Activated CD8-positive, alpha-beta T cell treated with anti-CD3 and anti-CD28 coated beads, Interleukin-2, amount 10 ng/mL, durations not matched to agents 7 days and 5 days (primary cell): ENCODE results near the gene IFT74. TPM values are rescaled to one million over a fixed set of nuclear protein-coding genes. Genes with fewer than 3 reads are reported as not detected.

Experiments used
- ATAC-seq: fragments of 150-1000 bp; cut with Tn5 transposase; one replicate; pipeline ENCODE4 v1.10.0; 2021; ENCODE audit warnings: moderate library complexity
- CTCF ChIA-PET: fragments of 350-600 bp; sonication (Branson Sonifier 250); formaldehyde crosslinking; loops from one replicate; lab custom pipeline; 2021; ENCODE audit warnings: antibody characterized with exemption; lab: Charles Lee
- POLR2A ChIA-PET: fragments of 350-600 bp; sonication (Branson Sonifier 250); formaldehyde crosslinking; loops from one replicate; lab custom pipeline; 2021; ENCODE audit warnings: antibody characterized with exemption; lab: Charles Lee
- DNase-seq: peaks from one replicate; pipeline ENCODE4 v3.0.0-alpha.2; 2020
- H3K27ac Mint-ChIP-seq: one replicate; pipeline ENCODE4 v1.8.0; 2021; ENCODE audit warnings: mild to moderate bottlenecking, mixed read lengths
- H3K27me3 Mint-ChIP-seq: one replicate; pipeline ENCODE4 v1.8.0; 2021; ENCODE audit warnings: low read depth, mixed read lengths
- H3K36me3 Mint-ChIP-seq: one replicate; pipeline ENCODE4 v1.8.0; 2021; ENCODE audit warnings: low read depth, mixed read lengths
- H3K4me1 Mint-ChIP-seq: one replicate; pipeline ENCODE4 v1.8.0; 2021; ENCODE audit warnings: low read depth, mixed read lengths
- H3K4me3 Mint-ChIP-seq: one replicate; pipeline ENCODE4 v1.8.0; 2021; ENCODE audit warnings: mild to moderate bottlenecking, mixed read lengths
- H3K9me3 Mint-ChIP-seq: one replicate; pipeline ENCODE4 v1.8.0; 2022; ENCODE audit warnings: mixed read lengths; ENCODE audit not compliant: insufficient read depth
- total RNA-seq, 2 experiments: library from RNA; stranded (reverse); gene quantifications; one replicate each; pipeline ENCODE4 v1.2.3, GENCODE V29; 2021

Gene IFT74
- total RNA-seq, 2 experiments from 2014 or later: 5.7 to 6.5 TPM

DNA sequence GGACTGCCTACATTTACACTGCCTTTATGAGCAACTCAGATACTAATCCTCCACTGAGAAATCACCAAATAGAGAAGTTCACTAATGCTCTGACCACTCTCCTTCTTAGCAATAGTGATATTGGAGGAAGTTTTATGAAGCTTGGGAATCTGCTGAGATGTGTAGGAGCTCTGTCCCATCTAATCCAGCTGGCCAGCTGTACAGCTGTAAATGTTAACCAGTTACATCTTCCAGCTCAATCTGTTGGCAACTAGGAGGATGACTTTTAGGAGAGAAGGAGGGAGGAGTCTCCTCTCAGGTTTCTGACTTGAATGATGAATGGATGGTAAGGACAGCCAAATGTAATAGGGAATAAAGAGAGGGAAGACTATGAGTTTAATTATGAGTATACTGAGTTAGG, 85.5 kb downstream of the IFT74 start:
- Mint-ChIP-seq H3K4me1 (no peaks in the 10 kb centered on the region), H3K27ac (no peak overlapping the region), H3K9me3 (no peaks in the 10 kb centered on the region), H3K4me3 (no peak overlapping the region), H3K36me3 (no peaks in the 10 kb centered on the region), H3K27me3 (no peaks in the 10 kb centered on the region)
- CTCF ChIA-PET: no interaction called here
- ATAC-seq: no peak
- POLR2A ChIA-PET: no interaction called here
- no peak for DNase-seq

DNA sequence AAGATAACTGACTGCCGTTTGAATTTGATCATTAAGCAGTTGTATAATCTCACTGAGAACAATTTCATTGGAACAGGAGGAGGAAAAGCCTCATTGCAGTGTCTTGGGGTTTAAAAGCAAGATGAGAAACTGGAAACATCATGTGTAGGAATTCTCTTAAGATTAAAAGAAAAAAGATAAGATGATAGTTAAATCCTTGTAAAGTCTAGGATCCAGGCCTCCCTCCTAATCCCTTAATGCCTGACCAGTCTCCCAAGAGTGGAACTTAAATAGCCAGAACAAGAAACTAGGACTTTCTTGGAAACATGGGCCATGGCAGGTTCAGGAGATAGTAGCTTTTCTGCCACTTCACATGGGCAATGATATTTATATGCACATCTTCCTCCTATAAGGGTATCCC, 86.3 kb downstream of the IFT74 start:
- Mint-ChIP-seq H3K4me3 (no peak overlapping the region), H3K36me3 (no peaks in the 10 kb centered on the region), H3K27me3 (no peaks in the 10 kb centered on the region), H3K9me3 (no peaks in the 10 kb centered on the region), H3K4me1 (no peaks in the 10 kb centered on the region), H3K27ac (no peak overlapping the region)
- ChIA-PET CTCF (no interaction called here), POLR2A (no interaction called here)
- DNase-seq (no peak), ATAC-seq (no peak)

- POLR2A ChIA-PET: no interaction called here
- ATAC-seq: no peak
- Mint-ChIP-seq H3K4me1 (no peaks in the 10 kb centered on the region), H3K27me3 (no peaks in the 10 kb centered on the region), H3K36me3 (no peaks in the 10 kb centered on the region), H3K4me3 (no peak overlapping the region), H3K9me3 (no peaks in the 10 kb centered on the region), H3K27ac (no peak overlapping the region)
- DNase-seq: no peak
- CTCF ChIA-PET: no interaction called here
Measured at GRCh38 chr9:27043176-27043575, 87.0 kb downstream of the IFT74 start.

GRCh38 chr9:27047136-27047535, 90.9 kb downstream of the IFT74 start:
- Mint-ChIP-seq H3K27me3 (no peaks in the 10 kb centered on the region), H3K27ac (no peak overlapping the region), H3K9me3 (no peaks in the 10 kb centered on the region), H3K36me3 (no peaks in the 10 kb centered on the region), H3K4me1 (no peaks in the 10 kb centered on the region), H3K4me3 (no peak overlapping the region)
- ATAC-seq (no peak), DNase-seq (no peak)
- POLR2A ChIA-PET: no interaction called here
- CTCF ChIA-PET: no interaction called here

GRCh38 chr9:27053369-27054022, 97.3 kb downstream of the IFT74 start:
- no peaks in the 10 kb centered on the region for H3K36me3 Mint-ChIP-seq
- H3K27ac Mint-ChIP-seq: no peak overlapping the region
- ChIA-PET CTCF (no interaction called here), POLR2A (no interaction called here)
- no peak overlapping the region for H3K4me3 Mint-ChIP-seq
- no peaks in the 10 kb centered on the region for H3K4me1 Mint-ChIP-seq
- ATAC-seq (no peak), DNase-seq (no peak)
- H3K27me3 Mint-ChIP-seq: no peaks in the 10 kb centered on the region
- no peaks in the 10 kb centered on the region for H3K9me3 Mint-ChIP-seq

- H3K4me1 Mint-ChIP-seq: no peaks in the 10 kb centered on the region
- DNase-seq (no peak), ATAC-seq (no peak)
- ChIA-PET CTCF (no interaction called here), POLR2A (no interaction called here)
- no peak overlapping the region for H3K27ac Mint-ChIP-seq
- no peak overlapping the region for H3K4me3 Mint-ChIP-seq
- H3K9me3 Mint-ChIP-seq: no peaks in the 10 kb centered on the region
- no peaks in the 10 kb centered on the region for H3K27me3 Mint-ChIP-seq
- no peaks in the 10 kb centered on the region for H3K36me3 Mint-ChIP-seq
Measured at GRCh38 chr9:27054125-27054524, 97.9 kb downstream of the IFT74 start.

DNA sequence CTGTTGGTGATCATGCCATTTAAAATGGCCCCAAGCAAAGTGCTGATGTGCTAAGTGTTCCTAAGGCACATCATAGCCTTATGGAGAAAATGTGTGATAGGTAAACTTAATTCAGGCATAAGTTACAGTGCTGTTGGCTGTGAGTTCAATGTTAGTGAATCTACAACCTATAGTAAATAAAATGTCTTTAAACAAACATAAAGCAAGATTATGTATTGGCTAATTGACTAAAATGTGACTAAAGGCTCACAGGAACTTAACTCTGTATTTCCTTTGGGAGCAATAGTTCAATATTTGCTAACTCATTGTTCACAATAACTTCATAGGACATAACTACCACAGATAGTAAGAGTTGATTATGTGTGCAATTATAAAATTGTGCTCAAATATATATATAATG, 98.6 kb downstream of the IFT74 start:
- POLR2A ChIA-PET: no interaction called here
- CTCF ChIA-PET: no interaction called here

GRCh38 chr9:27059412-27059811, 103.2 kb downstream of the IFT74 start:
- POLR2A ChIA-PET: no interaction called here
- H3K27me3 Mint-ChIP-seq: no peaks in the 10 kb centered on the region
- DNase-seq (no peak), ATAC-seq (no peak)
- H3K4me1 Mint-ChIP-seq: no peaks in the 10 kb centered on the region
- H3K36me3 Mint-ChIP-seq: no peaks in the 10 kb centered on the region
- no peaks in the 10 kb centered on the region for H3K9me3 Mint-ChIP-seq
- no peak overlapping the region for H3K27ac Mint-ChIP-seq
- CTCF ChIA-PET: no interaction called here
- H3K4me3 Mint-ChIP-seq: no peak overlapping the region

More for the DNA sequence above, 98.6 kb downstream of the IFT74 start:
- DNase-seq (no peak), ATAC-seq (no peak)
- Mint-ChIP-seq H3K36me3 (no peaks in the 10 kb centered on the region), H3K9me3 (no peaks in the 10 kb centered on the region), H3K27ac (no peak overlapping the region), H3K4me3 (no peak overlapping the region), H3K4me1 (no peaks in the 10 kb centered on the region), H3K27me3 (no peaks in the 10 kb centered on the region)

- POLR2A ChIA-PET: no interaction called here
- H3K4me3 Mint-ChIP-seq: no peak overlapping the region
- CTCF ChIA-PET: interaction anchor here (1.2 kb wide), 1 partner anchor 28 kb away, joined by 3 read pairs; no protein-coding TSS in a partner anchor
- no peaks in the 10 kb centered on the region for H3K4me1 Mint-ChIP-seq
- H3K27ac Mint-ChIP-seq: no peak overlapping the region
- ATAC-seq (no peak), DNase-seq (no peak)
- H3K27me3 Mint-ChIP-seq: no peaks in the 10 kb centered on the region
- H3K36me3 Mint-ChIP-seq: no peaks in the 10 kb centered on the region
- H3K9me3 Mint-ChIP-seq: no peaks in the 10 kb centered on the region
Measured at GRCh38 chr9:27059907-27060306, 103.7 kb downstream of the IFT74 start.

- ATAC-seq (no peak), DNase-seq (no peak)
- POLR2A ChIA-PET: no interaction called here
- no peaks in the 10 kb centered on the region for H3K4me1 Mint-ChIP-seq
- H3K4me3 Mint-ChIP-seq: no peak overlapping the region
- H3K27ac Mint-ChIP-seq: no peak overlapping the region
- no peaks in the 10 kb centered on the region for H3K36me3 Mint-ChIP-seq
- H3K27me3 Mint-ChIP-seq: no peaks in the 10 kb centered on the region
- CTCF ChIA-PET: no interaction called here
- no peaks in the 10 kb centered on the region for H3K9me3 Mint-ChIP-seq
Measured at GRCh38 chr9:27065288-27065687, 109.1 kb downstream of the IFT74 start.

GRCh38 chr9:27073841-27074728, 117.9 kb downstream of the IFT74 start:
- no peaks in the 10 kb centered on the region for H3K36me3 Mint-ChIP-seq
- H3K27ac Mint-ChIP-seq: no peak overlapping the region
- no peak overlapping the region for H3K4me3 Mint-ChIP-seq
- ChIA-PET CTCF (no interaction called here), POLR2A (no interaction called here)
- DNase-seq: no peak
- no peaks in the 10 kb centered on the region for H3K9me3 Mint-ChIP-seq
- no peaks in the 10 kb centered on the region for H3K4me1 Mint-ChIP-seq
- no peak for ATAC-seq
- H3K27me3 Mint-ChIP-seq: no peaks in the 10 kb centered on the region

DNA sequence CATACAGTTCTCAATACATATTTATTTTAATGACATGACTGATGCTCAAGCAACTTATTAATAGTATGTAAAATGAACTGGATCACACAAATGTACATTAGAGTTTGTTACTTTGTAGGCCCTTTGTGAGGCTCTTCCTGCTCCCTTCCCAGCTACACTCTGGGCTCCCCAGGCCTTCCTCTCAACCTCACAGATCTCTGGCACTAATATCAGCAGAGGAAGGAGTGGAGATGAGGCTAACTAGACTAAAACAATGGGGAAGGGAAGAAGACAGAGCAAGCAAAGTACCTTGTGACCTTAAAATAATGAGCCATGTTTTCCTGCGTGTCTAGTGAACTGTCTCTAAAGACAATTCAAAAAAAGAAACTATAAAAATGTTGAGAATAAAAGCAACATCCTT, 122.5 kb downstream of the IFT74 start:
- Mint-ChIP-seq H3K27ac (no peak overlapping the region), H3K9me3 (no peaks in the 10 kb centered on the region), H3K36me3 (no peaks in the 10 kb centered on the region), H3K4me1 (no peaks in the 10 kb centered on the region), H3K4me3 (no peak overlapping the region), H3K27me3 (no peaks in the 10 kb centered on the region)
- DNase-seq (no peak), ATAC-seq (no peak)
- POLR2A ChIA-PET: no interaction called here
- CTCF ChIA-PET: no interaction called here
